GM10266 (cell line): ENCODE data around the gene PPP3CB.

Experiments
- DNase-seq: peaks from one replicate; pipeline ENCODE4 v3.0.0; 2012; ENCODE audit errors: extremely low spot score
- TF ChIP-seq, protein P1 (sequence below): IDR thresholded peaks from 2 replicates; pipeline ENCODE4 v1.5.1; 2012; ENCODE audit warnings: mild to moderate bottlenecking, low read depth; ENCODE audit not compliant: control insufficient read depth, insufficient read depth; ENCODE audit errors: missing control alignments

PPP3CB gene

DNA sequence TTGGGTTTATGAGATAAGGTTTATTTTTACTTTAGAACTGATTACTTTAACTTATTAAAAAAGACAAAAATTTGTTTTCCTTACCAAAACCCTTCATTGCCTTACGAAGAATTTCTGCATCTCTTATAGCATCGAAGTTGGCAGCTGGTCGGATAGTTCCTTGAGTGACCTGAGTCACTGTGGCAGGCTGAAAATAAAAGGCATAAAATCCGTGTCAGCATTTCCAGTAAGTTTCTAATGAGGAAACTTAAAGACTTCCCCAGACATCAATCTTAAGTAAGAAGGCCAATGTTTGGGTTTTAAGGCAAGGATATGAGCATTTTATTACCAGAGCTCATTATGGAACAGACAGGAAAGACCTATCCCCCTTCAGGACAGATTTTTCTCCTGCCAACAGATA, 107.6 kb downstream of the PPP3CB start:
- DNase-seq, result no peak
- TF ChIP-seq, protein P1, sequence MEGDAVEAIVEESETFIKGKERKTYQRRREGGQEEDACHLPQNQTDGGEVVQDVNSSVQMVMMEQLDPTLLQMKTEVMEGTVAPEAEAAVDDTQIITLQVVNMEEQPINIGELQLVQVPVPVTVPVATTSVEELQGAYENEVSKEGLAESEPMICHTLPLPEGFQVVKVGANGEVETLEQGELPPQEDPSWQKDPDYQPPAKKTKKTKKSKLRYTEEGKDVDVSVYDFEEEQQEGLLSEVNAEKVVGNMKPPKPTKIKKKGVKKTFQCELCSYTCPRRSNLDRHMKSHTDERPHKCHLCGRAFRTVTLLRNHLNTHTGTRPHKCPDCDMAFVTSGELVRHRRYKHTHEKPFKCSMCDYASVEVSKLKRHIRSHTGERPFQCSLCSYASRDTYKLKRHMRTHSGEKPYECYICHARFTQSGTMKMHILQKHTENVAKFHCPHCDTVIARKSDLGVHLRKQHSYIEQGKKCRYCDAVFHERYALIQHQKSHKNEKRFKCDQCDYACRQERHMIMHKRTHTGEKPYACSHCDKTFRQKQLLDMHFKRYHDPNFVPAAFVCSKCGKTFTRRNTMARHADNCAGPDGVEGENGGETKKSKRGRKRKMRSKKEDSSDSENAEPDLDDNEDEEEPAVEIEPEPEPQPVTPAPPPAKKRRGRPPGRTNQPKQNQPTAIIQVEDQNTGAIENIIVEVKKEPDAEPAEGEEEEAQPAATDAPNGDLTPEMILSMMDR, result no peak

DNA sequence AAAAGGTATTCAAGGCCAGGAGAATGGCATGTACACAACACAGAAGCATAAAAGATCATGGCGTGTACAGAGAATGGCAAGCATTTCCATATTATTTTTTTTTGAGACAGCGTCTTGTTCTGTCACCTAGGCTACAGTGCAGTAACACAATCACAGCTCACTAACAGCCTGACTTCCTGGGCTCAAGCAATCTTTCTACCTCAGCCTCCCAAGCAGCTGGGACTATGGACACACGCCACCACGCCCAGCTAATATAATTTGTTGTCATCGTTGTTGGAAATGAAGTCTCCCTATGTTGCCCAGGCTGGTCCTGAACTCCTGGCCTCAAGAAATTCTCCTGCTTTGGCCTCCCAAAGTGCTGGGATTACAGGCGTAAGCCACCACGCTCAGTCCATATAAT, 109.2 kb downstream of the PPP3CB start:
- DNase-seq, result no peak
- TF ChIP-seq, protein P1, result no peak
